ENCODE measurements around the gene WFDC2. TPM values are rescaled to one million over a fixed set of nuclear protein-coding genes. Genes with fewer than 3 reads are reported as not detected.

WFDC2 gene
- total and polyA plus RNA-seq, 2 of the 4 experiments (the other 2 are of a cell fraction), result not detected

DNA sequence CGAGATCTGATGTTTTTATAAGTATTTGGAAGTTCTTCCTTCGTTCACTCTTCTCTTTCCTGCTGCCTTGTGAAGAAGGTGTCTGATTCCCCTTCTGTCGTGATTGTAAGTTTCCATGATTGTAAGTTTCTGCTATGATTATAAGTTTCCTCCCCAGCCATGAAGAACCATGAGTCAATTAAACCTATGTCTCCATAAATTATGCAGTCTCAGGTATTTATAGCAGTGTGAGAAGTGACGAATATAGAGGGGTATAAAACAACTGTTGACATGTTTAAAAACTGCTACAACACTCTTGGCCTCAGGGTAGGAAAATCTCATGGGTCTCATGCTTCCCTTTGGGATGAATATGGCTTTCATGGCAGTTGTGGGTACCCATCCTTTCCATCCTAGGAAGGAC is 5.8 kb upstream of the WFDC2 start:
- no peak overlapping the region for H3K56ac ChIP-seq (ENCODE audit: extremely low read depth, insufficient read depth, low read length)
- no peak overlapping the region for H3K14ac ChIP-seq (replicated peaks; ENCODE audit: low read depth, low read length)
- H3K4me2 ChIP-seq (ENCODE audit: low read depth, low read length), result no peak overlapping the region
- DNase-seq (no peak), ATAC-seq (ENCODE audit: low read depth) (no peak)
- ChIA-PET POLR2A (ENCODE audit: unreplicated experiment) (no interaction called here), CTCF (interaction anchor here (0.6 kb wide), 1 partner anchor 222 kb away, joined by 4 read pairs; no protein-coding TSS in a partner anchor)
- H3K18ac ChIP-seq (ENCODE audit: low read depth, low read length), result no peak overlapping the region
- no peak overlapping the region for H3K4ac ChIP-seq (ENCODE audit: low read depth, low read length)
- no peak overlapping the region for H2AK5ac ChIP-seq (ENCODE audit: low read depth, low read length)
- H3K4me3 ChIP-seq (ENCODE audit: insufficient read depth, low read depth, low read length), result no peak overlapping the region
- H3K4me1 ChIP-seq (ENCODE audit: control insufficient read depth, insufficient read depth, low read length), result no peaks in the 10 kb centered on the region
- H2BK120ac ChIP-seq (ENCODE audit: low read depth, low read length), result no peak overlapping the region
- no peaks in the 10 kb centered on the region for H3K79me1 ChIP-seq (ENCODE audit: low read depth in 1 of 2, low read length in 2 of 2)
- no peak overlapping the region for H4K5ac ChIP-seq (ENCODE audit: low read depth, low read length)
- no peaks in the 10 kb centered on the region for H4K20me1 ChIP-seq (ENCODE audit: insufficient read depth, low read length)
- no TSS peak for BruUV-seq (replicated peaks)
- no peak overlapping the region for H2AK9ac ChIP-seq (replicated peaks; ENCODE audit: low read depth, low read length, poor library complexity)
- H3K27me3 ChIP-seq (ENCODE audit: control insufficient read depth, insufficient read depth, low read length), result peaks cover 28% of the 10 kb centered on the region
- no peak overlapping the region for H4K91ac ChIP-seq (ENCODE audit: insufficient read depth, low read depth, low read length)
- TF ChIP-seq MXI1 (IDR thresholded peaks at IDR 0.05; ENCODE audit: borderline replicate concordance, low read depth, low read length) (no peak), ELK1 (IDR thresholded peaks at IDR 0.05; ENCODE audit: borderline replicate concordance, low read depth, low read length) (no peak), CEBPB (IDR thresholded peaks at IDR 0.05; ENCODE audit: low read depth, low read length) (no peak), FOS (IDR thresholded peaks at IDR 0.05; ENCODE audit: low read depth, low read length) (no peak), MAFK (IDR thresholded peaks at IDR 0.05; ENCODE audit: low read depth, low read length) (no peak), MAZ (IDR thresholded peaks at IDR 0.05; ENCODE audit: borderline replicate concordance, low read depth, low read length) (no peak), NFE2L2 (IDR thresholded peaks at IDR 0.05; ENCODE audit: low read depth, low read length) (no peak), POLR2A (IDR thresholded peaks at IDR 0.05; ENCODE audit: low read depth, low read length) (no peak)
- TF ChIP-seq, protein P1, sequence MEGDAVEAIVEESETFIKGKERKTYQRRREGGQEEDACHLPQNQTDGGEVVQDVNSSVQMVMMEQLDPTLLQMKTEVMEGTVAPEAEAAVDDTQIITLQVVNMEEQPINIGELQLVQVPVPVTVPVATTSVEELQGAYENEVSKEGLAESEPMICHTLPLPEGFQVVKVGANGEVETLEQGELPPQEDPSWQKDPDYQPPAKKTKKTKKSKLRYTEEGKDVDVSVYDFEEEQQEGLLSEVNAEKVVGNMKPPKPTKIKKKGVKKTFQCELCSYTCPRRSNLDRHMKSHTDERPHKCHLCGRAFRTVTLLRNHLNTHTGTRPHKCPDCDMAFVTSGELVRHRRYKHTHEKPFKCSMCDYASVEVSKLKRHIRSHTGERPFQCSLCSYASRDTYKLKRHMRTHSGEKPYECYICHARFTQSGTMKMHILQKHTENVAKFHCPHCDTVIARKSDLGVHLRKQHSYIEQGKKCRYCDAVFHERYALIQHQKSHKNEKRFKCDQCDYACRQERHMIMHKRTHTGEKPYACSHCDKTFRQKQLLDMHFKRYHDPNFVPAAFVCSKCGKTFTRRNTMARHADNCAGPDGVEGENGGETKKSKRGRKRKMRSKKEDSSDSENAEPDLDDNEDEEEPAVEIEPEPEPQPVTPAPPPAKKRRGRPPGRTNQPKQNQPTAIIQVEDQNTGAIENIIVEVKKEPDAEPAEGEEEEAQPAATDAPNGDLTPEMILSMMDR (conservative IDR thresholded peaks at IDR 0.05; ENCODE audit: low read depth, low read length), result no peak
- no peaks in the 10 kb centered on the region for H3K9me3 ChIP-seq (ENCODE audit: control insufficient read depth, insufficient read depth, low read length)
- H2AFZ ChIP-seq (replicated peaks; ENCODE audit: low read length, poor library complexity), result no peak overlapping the region
- H2BK20ac ChIP-seq (ENCODE audit: low read depth, low read length), result no peak overlapping the region
- intact Hi-C loops (cut with micrococcal nuclease) (no loop called here), in situ Hi-C loops (cut with MboI; ENCODE audit: low sequenced_read_pairs) (no loop called here), dilution Hi-C loops (cut with HindIII; ENCODE audit: low sequenced_read_pairs, unreplicated experiment) (no loop called here)
- H2BK15ac ChIP-seq (ENCODE audit: low read depth, low read length), result no peak overlapping the region
- no CpG with 5 or more reads among the region's 4 CpGs for WGBS, 2 experiments (ENCODE audit: extremely low coverage in 2 of 2, insufficient read length in 1 of 2)
- no peak overlapping the region for H3K27ac ChIP-seq (ENCODE audit: insufficient read depth, low read length)
- H3K36me3 ChIP-seq (ENCODE audit: control insufficient read depth, insufficient read depth, low read length), result no peaks in the 10 kb centered on the region
- H4K8ac ChIP-seq (ENCODE audit: low read depth in 2 of 2, low read length in 2 of 2), result no peak overlapping the region
- H3K9ac ChIP-seq (ENCODE audit: low read depth, low read length), result no peak overlapping the region
- no peak overlapping the region for H3K23ac ChIP-seq (ENCODE audit: low read depth, low read length)
- H2BK5ac ChIP-seq (ENCODE audit: low read depth, low read length, poor library complexity, severe bottlenecking), result no peak overlapping the region
- H3K9me1 ChIP-seq (ENCODE audit: insufficient read depth, low read length), result no peaks in the 10 kb centered on the region

Measured in IMR-90 (cell line).